ENCODE results near the gene UMAD1. TPM values are rescaled to one million over a fixed set of nuclear protein-coding genes. Genes with fewer than 3 reads are reported as not detected.
A peak's percentile ranks its signal among the peaks of the same experiment; 100 is the strongest.

Gene UMAD1
- total RNA-seq, 1 donor = 13.8 TPM

GRCh38 chr7:7750571-7751242 lies 110.2 kb downstream of the UMAD1 start:
- TF ChIP-seq, protein P1, sequence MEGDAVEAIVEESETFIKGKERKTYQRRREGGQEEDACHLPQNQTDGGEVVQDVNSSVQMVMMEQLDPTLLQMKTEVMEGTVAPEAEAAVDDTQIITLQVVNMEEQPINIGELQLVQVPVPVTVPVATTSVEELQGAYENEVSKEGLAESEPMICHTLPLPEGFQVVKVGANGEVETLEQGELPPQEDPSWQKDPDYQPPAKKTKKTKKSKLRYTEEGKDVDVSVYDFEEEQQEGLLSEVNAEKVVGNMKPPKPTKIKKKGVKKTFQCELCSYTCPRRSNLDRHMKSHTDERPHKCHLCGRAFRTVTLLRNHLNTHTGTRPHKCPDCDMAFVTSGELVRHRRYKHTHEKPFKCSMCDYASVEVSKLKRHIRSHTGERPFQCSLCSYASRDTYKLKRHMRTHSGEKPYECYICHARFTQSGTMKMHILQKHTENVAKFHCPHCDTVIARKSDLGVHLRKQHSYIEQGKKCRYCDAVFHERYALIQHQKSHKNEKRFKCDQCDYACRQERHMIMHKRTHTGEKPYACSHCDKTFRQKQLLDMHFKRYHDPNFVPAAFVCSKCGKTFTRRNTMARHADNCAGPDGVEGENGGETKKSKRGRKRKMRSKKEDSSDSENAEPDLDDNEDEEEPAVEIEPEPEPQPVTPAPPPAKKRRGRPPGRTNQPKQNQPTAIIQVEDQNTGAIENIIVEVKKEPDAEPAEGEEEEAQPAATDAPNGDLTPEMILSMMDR (IDR thresholded peaks at IDR 0.05; ENCODE audit: insufficient read depth, low read depth, low read length) = no peak
- DNase-seq (ENCODE audit: low read depth) = no peak
- H3K4me3 ChIP-seq (ENCODE audit: low read depth, low read length) = no peak overlapping the region

DNA sequence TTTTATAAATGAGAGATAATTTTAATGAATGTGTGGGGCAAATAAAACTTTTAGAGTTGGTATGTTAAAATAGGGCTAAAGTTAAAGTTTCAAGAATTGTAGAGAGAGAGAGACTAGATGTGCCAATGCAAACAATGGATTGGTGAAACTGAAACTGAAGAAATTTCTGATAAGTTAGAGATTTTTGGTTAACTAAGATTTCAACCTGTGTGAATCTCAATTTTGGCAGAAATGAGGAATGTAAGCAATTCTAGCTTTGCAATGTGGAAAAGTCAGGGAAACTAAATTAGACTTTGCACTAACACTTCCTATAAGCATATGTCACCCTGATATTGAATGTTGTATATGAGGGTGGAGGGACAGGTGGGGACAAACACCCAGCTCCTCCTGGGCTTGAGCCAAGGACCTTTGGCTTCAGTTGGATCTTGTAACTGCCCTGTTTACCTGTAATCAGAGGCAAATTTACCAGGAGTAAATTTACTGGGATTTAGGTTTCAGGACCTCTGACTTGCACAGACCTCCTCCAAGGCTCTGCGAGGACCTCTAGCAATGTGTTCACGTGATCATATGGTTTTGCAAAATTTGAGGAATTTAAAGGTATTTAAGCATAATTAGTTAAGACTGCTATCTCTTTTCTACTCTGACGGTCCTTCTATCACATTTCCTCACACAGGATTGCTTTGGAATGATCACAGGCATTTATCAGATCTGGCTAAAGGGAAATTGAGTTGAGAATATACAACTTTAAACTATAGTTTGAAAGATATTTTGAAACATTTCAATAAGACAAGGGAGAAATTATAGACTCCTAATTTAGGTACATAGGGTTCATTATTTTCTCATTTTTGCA lies 110.9 kb downstream of the UMAD1 start:
- TF ChIP-seq, protein P1 (IDR thresholded peaks at IDR 0.05; ENCODE audit: insufficient read depth, low read depth, low read length) = no peak
- no peak for DNase-seq (ENCODE audit: low read depth)
- no peak overlapping the region for H3K4me3 ChIP-seq (ENCODE audit: low read depth, low read length)

DNA sequence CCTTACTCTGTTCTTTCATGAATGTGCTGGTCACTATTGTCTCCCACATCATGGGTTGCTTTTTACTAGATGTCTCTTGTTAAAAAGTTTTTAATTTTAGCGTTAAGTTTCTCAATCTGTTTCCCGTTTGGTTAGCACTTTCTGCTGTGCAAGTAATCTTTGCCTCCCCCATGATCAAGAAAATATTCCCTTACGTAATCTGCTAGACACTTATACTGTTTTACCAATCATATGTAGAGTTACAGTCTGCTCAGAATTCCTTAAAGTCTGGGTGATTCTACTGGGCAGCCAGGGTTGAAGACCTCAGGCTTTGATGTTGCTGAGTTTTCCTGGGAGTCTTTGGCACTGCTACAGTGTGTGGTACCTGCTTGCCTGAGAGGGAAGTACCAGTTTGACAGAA lies 116.0 kb downstream of the UMAD1 start:
- peak; percentile 30 for DNase-seq (ENCODE audit: low read depth)
- TF ChIP-seq, protein P1 (IDR thresholded peaks at IDR 0.05; ENCODE audit: insufficient read depth, low read depth, low read length) = no peak
- H3K4me3 ChIP-seq (ENCODE audit: low read depth, low read length) = no peak overlapping the region

DNA sequence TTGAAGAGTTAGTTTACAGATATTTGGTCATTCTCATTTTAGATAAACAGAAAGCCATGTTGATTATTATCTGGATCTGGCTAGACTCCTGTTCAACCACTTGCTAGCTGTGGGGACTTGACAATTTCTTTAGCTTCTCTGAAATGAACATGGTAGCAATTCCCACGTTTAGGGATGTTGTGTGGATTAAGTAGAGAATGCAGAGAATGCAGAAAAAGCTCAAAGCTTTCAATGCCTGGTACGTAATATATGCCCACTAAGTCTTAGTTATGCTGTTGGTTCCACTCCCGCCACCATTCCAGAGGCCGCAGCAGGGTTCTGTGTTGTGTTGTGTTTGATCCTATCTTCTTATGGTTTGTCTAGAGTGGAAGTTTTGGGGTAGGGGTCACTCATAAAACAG lies 117.0 kb downstream of the UMAD1 start:
- no peak overlapping the region for H3K4me3 ChIP-seq (ENCODE audit: low read depth, low read length)
- DNase-seq (ENCODE audit: low read depth) = peak; percentile 89
- TF ChIP-seq, protein P1 (IDR thresholded peaks at IDR 0.05; ENCODE audit: insufficient read depth, low read depth, low read length) = no peak

GRCh38 chr7:7761340-7761973 lies 120.9 kb downstream of the UMAD1 start:
- TF ChIP-seq, protein P1 (IDR thresholded peaks at IDR 0.05; ENCODE audit: insufficient read depth, low read depth, low read length) = peak; percentile 33
- H3K4me3 ChIP-seq (ENCODE audit: low read depth, low read length) = peak overlapping the region; percentile 57
- DNase-seq (ENCODE audit: low read depth) = peak; percentile 72

GRCh38 chr7:7761974-7762779 lies 121.6 kb downstream of the UMAD1 start:
- peak; percentile 91 for DNase-seq (ENCODE audit: low read depth)
- TF ChIP-seq, protein P1 (IDR thresholded peaks at IDR 0.05; ENCODE audit: insufficient read depth, low read depth, low read length) = no peak
- peak overlapping the region; percentile 57 for H3K4me3 ChIP-seq (ENCODE audit: low read depth, low read length)
